CD4-positive, alpha-beta T cell treated with Interleukin-12 subunit alpha and Interleukin-12 subunit beta, for 1 hour (primary cell): ENCODE data around the gene ACMSD.

Experiments used
- DNase-seq: peaks from one replicate; pipeline ENCODE4 v3.0.0-alpha.2; 2020

The ACMSD gene

GRCh38 chr2:134910763-134911399, 72.5 kb downstream of the ACMSD start:
- DNase-seq, result no peak

GRCh38 chr2:134911400-134911785, 73.0 kb downstream of the ACMSD start:
- no peak for DNase-seq

- no peak for DNase-seq
Measured at GRCh38 chr2:134912361-134912760, 73.9 kb downstream of the ACMSD start.

- no peak for DNase-seq
Measured at GRCh38 chr2:134917360-134917865, 79.0 kb downstream of the ACMSD start.

GRCh38 chr2:134917888-134918525, 79.6 kb downstream of the ACMSD start:
- no peak for DNase-seq

GRCh38 chr2:134918526-134919340, 80.3 kb downstream of the ACMSD start, which contains the start of gene CCNT2:
Gene CCNT2 (plus strand): TSS chr2:134918822. CDS start chr2:134918855, 33 bp downstream.
- DNase-seq, result peak; percentile 100

GRCh38 chr2:134919341-134920210, 81.2 kb downstream of the ACMSD start:
- DNase-seq, result peak; percentile 47

- no peak for DNase-seq
Measured at GRCh38 chr2:134924912-134925311, 86.5 kb downstream of the ACMSD start.

- DNase-seq, result no peak
Measured at GRCh38 chr2:134926231-134926931, 88.0 kb downstream of the ACMSD start.

GRCh38 chr2:134927195-134927594, 88.8 kb downstream of the ACMSD start:
- no peak for DNase-seq

- DNase-seq, result no peak
Measured at GRCh38 chr2:134932864-134933526, 94.6 kb downstream of the ACMSD start.

GRCh38 chr2:134933732-134934131, 95.3 kb downstream of the ACMSD start:
- DNase-seq, result no peak

GRCh38 chr2:134934150-134934549, 95.7 kb downstream of the ACMSD start:
- DNase-seq, result no peak

GRCh38 chr2:134934641-134935040, 96.2 kb downstream of the ACMSD start:
- no peak for DNase-seq

GRCh38 chr2:134936691-134937090, 98.3 kb downstream of the ACMSD start:
- no peak for DNase-seq

GRCh38 chr2:134943540-134943939, 105.1 kb downstream of the ACMSD start:
- no peak for DNase-seq

GRCh38 chr2:134944975-134945374, 106.6 kb downstream of the ACMSD start:
- no peak for DNase-seq

GRCh38 chr2:134946073-134946472, 107.7 kb downstream of the ACMSD start:
- no peak for DNase-seq

GRCh38 chr2:134949981-134950708, 111.7 kb downstream of the ACMSD start:
- no peak for DNase-seq

GRCh38 chr2:134950886-134951285, 112.5 kb downstream of the ACMSD start:
- no peak for DNase-seq
